WTC11 (cell line): Measurements from ENCODE around the gene ACSF3. TPM values are rescaled to one million over a fixed set of nuclear protein-coding genes. Genes with fewer than 3 reads are reported as not detected.

Experiments
- ATAC-seq: fragments of 200-7000 bp; cut with Tn5 transposase; 2 replicates; pipeline ENCODE4 v1.10.0; 2021; ENCODE audit warnings: mild to moderate bottlenecking, moderate library complexity
- CTCF ChIA-PET: fragments of 300-600 bp; sonication (Branson Sonifier 250); formaldehyde crosslinking; loops from one replicate; lab custom pipeline; 2021; ENCODE audit warnings: antibody characterized with exemption; lab: Charles Lee
- POLR2A ChIA-PET: fragments of 350-600 bp; sonication (Branson Sonifier 250); formaldehyde crosslinking; loops from one replicate; lab custom pipeline; 2021; ENCODE audit warnings: antibody characterized with exemption; lab: Charles Lee
- DNase-seq: peaks from one replicate; pipeline ENCODE4 v3.0.0; 2021; ENCODE audit warnings: low spot score
- H3K27ac Mint-ChIP-seq: 2 replicates; pipeline ENCODE4 v1.8.0; 2021; ENCODE audit warnings: mixed read lengths
- H3K27me3 Mint-ChIP-seq: 2 replicates; pipeline ENCODE4 v1.8.0; 2021; ENCODE audit warnings: low read depth, mild to moderate bottlenecking, moderate library complexity, mixed read lengths
- H3K36me3 Mint-ChIP-seq: 2 replicates; pipeline ENCODE4 v1.8.0; 2021; ENCODE audit warnings: mixed read lengths
- H3K4me1 Mint-ChIP-seq: 2 replicates; pipeline ENCODE4 v1.8.0; 2022; ENCODE audit warnings: mixed read lengths
- H3K4me3 Mint-ChIP-seq: 2 replicates; pipeline ENCODE4 v1.8.0; 2021; ENCODE audit warnings: mild to moderate bottlenecking, moderate library complexity, mixed read lengths
- H3K9me3 Mint-ChIP-seq: 2 replicates; pipeline ENCODE4 v1.8.0; 2021; ENCODE audit warnings: mixed read lengths
- GABPB1 ChIP-seq: sonication (generic); formaldehyde crosslinking; IDR thresholded peaks from 2 replicates; pipeline ENCODE4 v1.8.1; 2023; ENCODE audit warnings: mild to moderate bottlenecking, missing genetic modification reagents
- HMGA2 ChIP-seq: fragments of 250-450 bp; sonication (Bioruptor Pico); IDR thresholded peaks from 2 replicates; pipeline ENCODE4 v1.4.0; 2021; ENCODE audit warnings: mild to moderate bottlenecking, moderate library complexity
- NFATC4 ChIP-seq: fragments of 250-450 bp; sonication (Bioruptor Pico); IDR thresholded peaks from 2 replicates; pipeline ENCODE4 v1.9.0; 2021; ENCODE audit warnings: mild to moderate bottlenecking
- NFYB ChIP-seq: sonication (generic); formaldehyde crosslinking; conservative IDR thresholded peaks from 2 replicates; pipeline ENCODE4 v1.8.0; 2022; ENCODE audit warnings: low read depth, missing genetic modification reagents
- RELA ChIP-seq: sonication (generic); formaldehyde crosslinking; IDR thresholded peaks from 2 replicates; pipeline ENCODE4 v1.8.1; 2022; ENCODE audit warnings: missing genetic modification reagents, mild to moderate bottlenecking, borderline replicate concordance
- SMAD3 ChIP-seq: sonication (generic); formaldehyde crosslinking; IDR thresholded peaks from 2 replicates; pipeline ENCODE4 v1.8.0; 2022; ENCODE audit warnings: missing genetic modification reagents, mild to moderate bottlenecking, borderline replicate concordance
- total RNA-seq: library from RNA; stranded (reverse); gene quantifications from 3 replicates; pipeline ENCODE4 v1.2.3, GENCODE V29; 2021
- TF ChIP-seq, protein P1 (sequence below): sonication (generic); formaldehyde crosslinking; IDR thresholded peaks from 2 replicates; pipeline ENCODE4 v1.8.1; 2023; ENCODE audit warnings: mild to moderate bottlenecking, missing genetic modification reagents, moderate library complexity
- TF ChIP-seq, protein P2 (sequence below): sonication (generic); formaldehyde crosslinking; IDR thresholded peaks from 2 replicates; pipeline ENCODE4 v1.8.1; 2022; ENCODE audit warnings: low read depth, missing genetic modification reagents, borderline replicate concordance
- TF ChIP-seq, protein P3 (sequence below): sonication (generic); formaldehyde crosslinking; IDR thresholded peaks from 2 replicates; pipeline ENCODE4 v1.8.0; 2023; ENCODE audit warnings: missing genetic modification reagents, mild to moderate bottlenecking, borderline replicate concordance
- TF ChIP-seq, protein P4 (sequence below): fragments of 250-450 bp; sonication (Bioruptor Pico); IDR thresholded peaks from 2 replicates; pipeline ENCODE4 v1.9.0; 2021; ENCODE audit warnings: moderate library complexity, mild to moderate bottlenecking, inconsistent platforms, borderline replicate concordance
- TF ChIP-seq, protein P5 (sequence below): sonication (generic); formaldehyde crosslinking; IDR thresholded peaks from 2 replicates; pipeline ENCODE4 v1.8.1; 2023; ENCODE audit warnings: mild to moderate bottlenecking, missing genetic modification reagents, moderate library complexity
- TF ChIP-seq, protein P6 (sequence below): fragments of 200-600 bp; IDR thresholded peaks from 2 replicates; pipeline ENCODE4 v1.8.0; 2022; ENCODE audit warnings: antibody characterized with exemption
- TF ChIP-seq, protein P7 (sequence below): sonication (generic); formaldehyde crosslinking; IDR thresholded peaks from 2 replicates; pipeline ENCODE4 v1.8.1; 2022; ENCODE audit warnings: mild to moderate bottlenecking, missing genetic modification reagents, moderate library complexity, borderline replicate concordance

ACSF3 gene
- total RNA-seq, 1 experiment from 2014 or later, result 22.9 TPM

DNA sequence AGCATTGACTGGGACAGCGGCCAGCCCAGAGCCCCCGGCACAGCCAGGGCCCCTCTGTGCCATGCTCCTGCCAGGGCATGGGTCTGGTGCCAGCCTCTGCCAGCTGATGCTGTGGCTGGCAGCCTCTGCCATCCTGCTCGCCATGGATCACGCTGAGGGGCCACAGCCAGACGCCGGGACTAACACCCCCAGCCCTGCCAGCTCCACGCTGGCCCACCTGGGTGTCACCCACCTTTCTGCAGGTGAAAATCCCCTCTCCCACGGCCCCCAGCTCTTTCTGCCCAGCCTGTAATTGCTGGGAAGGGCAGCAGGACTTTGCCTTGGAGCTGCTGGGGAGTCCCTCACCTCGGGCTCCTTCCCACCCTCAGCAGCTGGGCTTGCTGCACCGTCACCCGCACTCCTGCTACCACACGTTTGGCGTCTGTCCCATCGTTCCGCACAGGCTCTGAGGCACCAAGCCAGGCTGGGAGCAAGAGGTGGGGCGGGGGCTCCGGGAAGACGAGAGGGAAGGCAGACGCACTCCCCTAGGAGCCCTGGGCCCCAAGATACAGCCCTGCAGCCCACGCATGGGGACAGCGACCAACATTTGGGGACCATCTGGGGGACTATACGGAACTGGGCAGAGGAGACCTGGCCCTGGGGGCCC is 42.0 kb upstream of the ACSF3 start:
- TF ChIP-seq, protein P1, sequence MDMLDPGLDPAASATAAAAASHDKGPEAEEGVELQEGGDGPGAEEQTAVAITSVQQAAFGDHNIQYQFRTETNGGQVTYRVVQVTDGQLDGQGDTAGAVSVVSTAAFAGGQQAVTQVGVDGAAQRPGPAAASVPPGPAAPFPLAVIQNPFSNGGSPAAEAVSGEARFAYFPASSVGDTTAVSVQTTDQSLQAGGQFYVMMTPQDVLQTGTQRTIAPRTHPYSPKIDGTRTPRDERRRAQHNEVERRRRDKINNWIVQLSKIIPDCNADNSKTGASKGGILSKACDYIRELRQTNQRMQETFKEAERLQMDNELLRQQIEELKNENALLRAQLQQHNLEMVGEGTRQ (CRISPR knock-in tag), result no peak
- no peak for TF ChIP-seq NFATC4 (CRISPR knock-in tag)
- TF ChIP-seq, protein P2, sequence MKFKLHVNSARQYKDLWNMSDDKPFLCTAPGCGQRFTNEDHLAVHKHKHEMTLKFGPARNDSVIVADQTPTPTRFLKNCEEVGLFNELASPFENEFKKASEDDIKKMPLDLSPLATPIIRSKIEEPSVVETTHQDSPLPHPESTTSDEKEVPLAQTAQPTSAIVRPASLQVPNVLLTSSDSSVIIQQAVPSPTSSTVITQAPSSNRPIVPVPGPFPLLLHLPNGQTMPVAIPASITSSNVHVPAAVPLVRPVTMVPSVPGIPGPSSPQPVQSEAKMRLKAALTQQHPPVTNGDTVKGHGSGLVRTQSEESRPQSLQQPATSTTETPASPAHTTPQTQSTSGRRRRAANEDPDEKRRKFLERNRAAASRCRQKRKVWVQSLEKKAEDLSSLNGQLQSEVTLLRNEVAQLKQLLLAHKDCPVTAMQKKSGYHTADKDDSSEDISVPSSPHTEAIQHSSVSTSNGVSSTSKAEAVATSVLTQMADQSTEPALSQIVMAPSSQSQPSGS, result no peak
- TF ChIP-seq RELA (CRISPR knock-in tag), result no peak
- TF ChIP-seq, protein P3, sequence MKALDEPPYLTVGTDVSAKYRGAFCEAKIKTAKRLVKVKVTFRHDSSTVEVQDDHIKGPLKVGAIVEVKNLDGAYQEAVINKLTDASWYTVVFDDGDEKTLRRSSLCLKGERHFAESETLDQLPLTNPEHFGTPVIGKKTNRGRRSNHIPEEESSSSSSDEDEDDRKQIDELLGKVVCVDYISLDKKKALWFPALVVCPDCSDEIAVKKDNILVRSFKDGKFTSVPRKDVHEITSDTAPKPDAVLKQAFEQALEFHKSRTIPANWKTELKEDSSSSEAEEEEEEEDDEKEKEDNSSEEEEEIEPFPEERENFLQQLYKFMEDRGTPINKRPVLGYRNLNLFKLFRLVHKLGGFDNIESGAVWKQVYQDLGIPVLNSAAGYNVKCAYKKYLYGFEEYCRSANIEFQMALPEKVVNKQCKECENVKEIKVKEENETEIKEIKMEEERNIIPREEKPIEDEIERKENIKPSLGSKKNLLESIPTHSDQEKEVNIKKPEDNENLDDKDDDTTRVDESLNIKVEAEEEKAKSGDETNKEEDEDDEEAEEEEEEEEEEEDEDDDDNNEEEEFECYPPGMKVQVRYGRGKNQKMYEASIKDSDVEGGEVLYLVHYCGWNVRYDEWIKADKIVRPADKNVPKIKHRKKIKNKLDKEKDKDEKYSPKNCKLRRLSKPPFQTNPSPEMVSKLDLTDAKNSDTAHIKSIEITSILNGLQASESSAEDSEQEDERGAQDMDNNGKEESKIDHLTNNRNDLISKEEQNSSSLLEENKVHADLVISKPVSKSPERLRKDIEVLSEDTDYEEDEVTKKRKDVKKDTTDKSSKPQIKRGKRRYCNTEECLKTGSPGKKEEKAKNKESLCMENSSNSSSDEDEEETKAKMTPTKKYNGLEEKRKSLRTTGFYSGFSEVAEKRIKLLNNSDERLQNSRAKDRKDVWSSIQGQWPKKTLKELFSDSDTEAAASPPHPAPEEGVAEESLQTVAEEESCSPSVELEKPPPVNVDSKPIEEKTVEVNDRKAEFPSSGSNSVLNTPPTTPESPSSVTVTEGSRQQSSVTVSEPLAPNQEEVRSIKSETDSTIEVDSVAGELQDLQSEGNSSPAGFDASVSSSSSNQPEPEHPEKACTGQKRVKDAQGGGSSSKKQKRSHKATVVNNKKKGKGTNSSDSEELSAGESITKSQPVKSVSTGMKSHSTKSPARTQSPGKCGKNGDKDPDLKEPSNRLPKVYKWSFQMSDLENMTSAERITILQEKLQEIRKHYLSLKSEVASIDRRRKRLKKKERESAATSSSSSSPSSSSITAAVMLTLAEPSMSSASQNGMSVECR (CRISPR knock-in tag), result no peak
- TF ChIP-seq, protein P4, sequence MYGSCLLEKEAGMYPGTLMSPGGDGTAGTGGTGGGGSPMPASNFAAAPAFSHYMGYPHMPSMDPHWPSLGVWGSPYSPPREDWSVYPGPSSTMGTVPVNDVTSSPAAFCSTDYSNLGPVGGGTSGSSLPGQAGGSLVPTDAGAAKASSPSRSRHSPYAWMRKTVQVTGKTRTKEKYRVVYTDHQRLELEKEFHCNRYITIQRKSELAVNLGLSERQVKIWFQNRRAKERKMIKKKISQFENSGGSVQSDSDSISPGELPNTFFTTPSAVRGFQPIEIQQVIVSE (CRISPR knock-in tag), result no peak
- no peak for ATAC-seq
- Mint-ChIP-seq H3K4me1 (0 out of 2 replicates have a peak, but pooled peaks cover 3% of the 10 kb centered on the region), H3K9me3 (no peaks in the 10 kb centered on the region), H3K27ac (no peak overlapping the region), H3K4me3 (no peak overlapping the region), H3K27me3 (no peaks in the 10 kb centered on the region), H3K36me3 (no peaks in the 10 kb centered on the region)
- ChIA-PET POLR2A (no interaction called here), CTCF (interaction anchor here (2.4 kb wide), 1 partner anchor 116 kb away, joined by 5 read pairs; no protein-coding TSS in a partner anchor)
- DNase-seq, result no peak

DNA sequence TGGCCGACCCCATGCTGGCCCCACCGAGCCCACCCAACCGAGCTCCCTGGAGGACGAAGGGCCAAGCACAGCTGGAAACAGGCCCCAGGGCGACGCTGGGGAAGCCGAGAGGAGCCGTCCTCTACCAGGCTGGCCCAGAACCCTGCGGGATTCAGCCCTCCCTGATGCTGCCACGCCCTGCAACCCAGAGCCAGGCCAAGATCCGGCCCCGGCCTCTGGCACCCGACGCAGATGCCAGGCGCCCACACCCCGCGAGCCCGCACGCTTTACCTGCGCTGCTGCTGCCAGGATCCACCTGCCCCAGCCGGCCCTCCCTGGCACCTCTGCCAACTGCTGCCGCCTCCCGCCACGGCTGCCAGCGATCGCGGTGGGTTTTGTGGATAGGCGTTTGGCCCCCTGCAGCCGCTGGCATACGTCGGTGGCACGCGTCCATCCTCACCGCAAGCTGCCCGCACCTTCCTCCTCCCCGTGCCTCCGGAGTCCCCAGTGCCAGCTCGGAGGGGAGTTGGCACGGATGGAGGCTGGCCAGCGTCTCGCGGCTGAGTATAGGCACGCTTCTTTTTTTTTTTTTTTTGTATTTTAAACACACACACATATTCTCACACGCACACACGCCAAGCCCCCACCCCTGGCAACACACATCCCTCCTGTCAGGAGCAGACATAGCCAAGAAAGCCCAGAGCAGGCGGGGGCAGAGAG is 41.3 kb upstream of the ACSF3 start:
- Mint-ChIP-seq H3K4me1 (0 out of 2 replicates have a peak, but pooled peaks cover 3% of the 10 kb centered on the region), H3K4me3 (no peak overlapping the region), H3K9me3 (no peaks in the 10 kb centered on the region), H3K36me3 (no peaks in the 10 kb centered on the region), H3K27ac (no peak overlapping the region), H3K27me3 (no peaks in the 10 kb centered on the region)
- ATAC-seq (no peak), DNase-seq (no peak)
- ChIA-PET CTCF (interaction anchor here (2.4 kb wide), 1 partner anchor 115 kb away, joined by 5 read pairs; no protein-coding TSS in a partner anchor), POLR2A (no interaction called here)
- TF ChIP-seq, protein P3 (CRISPR knock-in tag), result no peak
- TF ChIP-seq RELA (CRISPR knock-in tag) (no peak), NFYB (CRISPR knock-in tag) (no peak), GABPB1 (CRISPR knock-in tag) (no peak), HMGA2 (no peak), SMAD3 (CRISPR knock-in tag) (no peak)
- TF ChIP-seq, protein P5, sequence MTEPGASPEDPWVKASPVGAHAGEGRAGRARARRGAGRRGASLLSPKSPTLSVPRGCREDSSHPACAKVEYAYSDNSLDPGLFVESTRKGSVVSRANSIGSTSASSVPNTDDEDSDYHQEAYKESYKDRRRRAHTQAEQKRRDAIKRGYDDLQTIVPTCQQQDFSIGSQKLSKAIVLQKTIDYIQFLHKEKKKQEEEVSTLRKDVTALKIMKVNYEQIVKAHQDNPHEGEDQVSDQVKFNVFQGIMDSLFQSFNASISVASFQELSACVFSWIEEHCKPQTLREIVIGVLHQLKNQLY, result no peak
- TF ChIP-seq, protein P6, sequence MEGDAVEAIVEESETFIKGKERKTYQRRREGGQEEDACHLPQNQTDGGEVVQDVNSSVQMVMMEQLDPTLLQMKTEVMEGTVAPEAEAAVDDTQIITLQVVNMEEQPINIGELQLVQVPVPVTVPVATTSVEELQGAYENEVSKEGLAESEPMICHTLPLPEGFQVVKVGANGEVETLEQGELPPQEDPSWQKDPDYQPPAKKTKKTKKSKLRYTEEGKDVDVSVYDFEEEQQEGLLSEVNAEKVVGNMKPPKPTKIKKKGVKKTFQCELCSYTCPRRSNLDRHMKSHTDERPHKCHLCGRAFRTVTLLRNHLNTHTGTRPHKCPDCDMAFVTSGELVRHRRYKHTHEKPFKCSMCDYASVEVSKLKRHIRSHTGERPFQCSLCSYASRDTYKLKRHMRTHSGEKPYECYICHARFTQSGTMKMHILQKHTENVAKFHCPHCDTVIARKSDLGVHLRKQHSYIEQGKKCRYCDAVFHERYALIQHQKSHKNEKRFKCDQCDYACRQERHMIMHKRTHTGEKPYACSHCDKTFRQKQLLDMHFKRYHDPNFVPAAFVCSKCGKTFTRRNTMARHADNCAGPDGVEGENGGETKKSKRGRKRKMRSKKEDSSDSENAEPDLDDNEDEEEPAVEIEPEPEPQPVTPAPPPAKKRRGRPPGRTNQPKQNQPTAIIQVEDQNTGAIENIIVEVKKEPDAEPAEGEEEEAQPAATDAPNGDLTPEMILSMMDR, result no peak
- TF ChIP-seq, protein P7, sequence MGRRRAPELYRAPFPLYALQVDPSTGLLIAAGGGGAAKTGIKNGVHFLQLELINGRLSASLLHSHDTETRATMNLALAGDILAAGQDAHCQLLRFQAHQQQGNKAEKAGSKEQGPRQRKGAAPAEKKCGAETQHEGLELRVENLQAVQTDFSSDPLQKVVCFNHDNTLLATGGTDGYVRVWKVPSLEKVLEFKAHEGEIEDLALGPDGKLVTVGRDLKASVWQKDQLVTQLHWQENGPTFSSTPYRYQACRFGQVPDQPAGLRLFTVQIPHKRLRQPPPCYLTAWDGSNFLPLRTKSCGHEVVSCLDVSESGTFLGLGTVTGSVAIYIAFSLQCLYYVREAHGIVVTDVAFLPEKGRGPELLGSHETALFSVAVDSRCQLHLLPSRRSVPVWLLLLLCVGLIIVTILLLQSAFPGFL (CRISPR knock-in tag), result no peak
